HG03095 (cell line): ENCODE measurements around the gene STIM2.
"Not testable (repeated sequence)": the region's sequence is repeated elsewhere in the genome, so short reads cannot be mapped to it uniquely, and the experiment has no call there.

ENCODE experiments used
- ATAC-seq: cut with Tn5 transposase; IDR thresholded peaks from one replicate; pipeline ENCODE4 v1.9.1; 2021; ENCODE audit warnings: moderate library complexity; ENCODE audit not compliant: unreplicated experiment

The STIM2 gene

GRCh38 chr4:26947318-26947717 is 86.7 kb downstream of the STIM2 start:
- ATAC-seq, result no peak

GRCh38 chr4:26950446-26950845 is 89.8 kb downstream of the STIM2 start:
- ATAC-seq, result no peak

- no peak for ATAC-seq
These were observed 92.2 kb downstream of the STIM2 start for GRCh38 chr4:26952891-26953290.

- ATAC-seq, result no peak
These were observed 92.7 kb downstream of the STIM2 start for GRCh38 chr4:26953366-26953765.

- ATAC-seq, result no peak
These were observed 93.3 kb downstream of the STIM2 start for GRCh38 chr4:26953770-26954423.

GRCh38 chr4:26955241-26955640 is 94.6 kb downstream of the STIM2 start:
- ATAC-seq, result no peak

GRCh38 chr4:26958925-26959653 is 98.4 kb downstream of the STIM2 start:
- no peak for ATAC-seq

- ATAC-seq, result no peak
These were observed 99.0 kb downstream of the STIM2 start for GRCh38 chr4:26959654-26960047.

- ATAC-seq, result no peak
These were observed 102.1 kb downstream of the STIM2 start for GRCh38 chr4:26962720-26963119.

GRCh38 chr4:26964512-26964911 is 103.9 kb downstream of the STIM2 start:
- no peak for ATAC-seq

- ATAC-seq, result no peak
These were observed 104.4 kb downstream of the STIM2 start for GRCh38 chr4:26964994-26965393.

GRCh38 chr4:26975464-26976181 is 115.0 kb downstream of the STIM2 start:
- not testable (repeated sequence) for ATAC-seq

- ATAC-seq, result no peak
These were observed 117.9 kb downstream of the STIM2 start for GRCh38 chr4:26978387-26979053.

- no peak for ATAC-seq
These were observed 124.3 kb downstream of the STIM2 start for GRCh38 chr4:26984896-26985295.

GRCh38 chr4:26985873-26986272 is 125.2 kb downstream of the STIM2 start:
- ATAC-seq, result peak; percentile 93

GRCh38 chr4:26987191-26987590 is 126.5 kb downstream of the STIM2 start:
- no peak for ATAC-seq

GRCh38 chr4:26991057-26991456 is 130.4 kb downstream of the STIM2 start:
- ATAC-seq, result no peak

- peak; percentile 96 for ATAC-seq
These were observed 132.2 kb downstream of the STIM2 start for GRCh38 chr4:26992657-26993361.

- ATAC-seq, result no peak
These were observed 132.9 kb downstream of the STIM2 start for GRCh38 chr4:26993539-26993938.

GRCh38 chr4:26993967-26994366 is 133.3 kb downstream of the STIM2 start:
- no peak for ATAC-seq

GRCh38 chr4:26995316-26995715 is 134.7 kb downstream of the STIM2 start:
- no peak for ATAC-seq
